Peyer's patch (tissue), 4 donors: Measurements from ENCODE around the gene COG5.

Source experiments
- POLR2A ChIP-seq, 2 donors: fragments of 450-650 bp; IDR thresholded peaks; one replicate each; pipeline ENCODE4 v1.5.1; 2017; ENCODE audit warnings: antibody characterized with exemption in 2 of 2, mild to moderate bottlenecking in 2 of 2, moderate library complexity in 2 of 2
- TF ChIP-seq, protein P1 (sequence below), 6 experiments: fragments of 450-650 bp in 4 of 6; fragments of 200-600 bp in 2 of 6; sonication (generic) in 1 of 6; IDR thresholded peaks; one replicate each; pipeline ENCODE4 v1.5.1; 2017 to 2019; ENCODE audit warnings: antibody characterized with exemption in 6 of 6, mild to moderate bottlenecking in 3 of 6, moderate library complexity in 1 of 6

DNA sequence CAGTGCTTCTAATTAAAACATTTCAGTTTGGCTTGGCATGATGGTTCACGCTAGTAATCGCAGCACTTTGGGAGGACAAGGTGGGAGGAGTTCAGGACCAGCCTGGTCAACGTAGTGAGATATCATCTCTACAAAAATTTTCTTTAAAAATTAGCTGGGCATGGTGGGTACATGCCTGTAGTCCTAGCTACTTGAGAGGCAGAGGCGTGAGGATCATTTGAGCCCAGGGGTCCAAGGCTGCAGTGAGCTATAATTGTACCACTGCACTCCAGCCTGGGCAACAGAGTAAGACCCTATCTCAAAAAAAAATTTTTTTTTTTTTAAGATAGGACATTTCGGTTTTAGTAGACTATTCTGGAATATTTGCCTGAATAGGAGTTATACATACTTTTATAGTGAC is 382.5 kb downstream of the COG5 start:
- TF ChIP-seq, protein P1, sequence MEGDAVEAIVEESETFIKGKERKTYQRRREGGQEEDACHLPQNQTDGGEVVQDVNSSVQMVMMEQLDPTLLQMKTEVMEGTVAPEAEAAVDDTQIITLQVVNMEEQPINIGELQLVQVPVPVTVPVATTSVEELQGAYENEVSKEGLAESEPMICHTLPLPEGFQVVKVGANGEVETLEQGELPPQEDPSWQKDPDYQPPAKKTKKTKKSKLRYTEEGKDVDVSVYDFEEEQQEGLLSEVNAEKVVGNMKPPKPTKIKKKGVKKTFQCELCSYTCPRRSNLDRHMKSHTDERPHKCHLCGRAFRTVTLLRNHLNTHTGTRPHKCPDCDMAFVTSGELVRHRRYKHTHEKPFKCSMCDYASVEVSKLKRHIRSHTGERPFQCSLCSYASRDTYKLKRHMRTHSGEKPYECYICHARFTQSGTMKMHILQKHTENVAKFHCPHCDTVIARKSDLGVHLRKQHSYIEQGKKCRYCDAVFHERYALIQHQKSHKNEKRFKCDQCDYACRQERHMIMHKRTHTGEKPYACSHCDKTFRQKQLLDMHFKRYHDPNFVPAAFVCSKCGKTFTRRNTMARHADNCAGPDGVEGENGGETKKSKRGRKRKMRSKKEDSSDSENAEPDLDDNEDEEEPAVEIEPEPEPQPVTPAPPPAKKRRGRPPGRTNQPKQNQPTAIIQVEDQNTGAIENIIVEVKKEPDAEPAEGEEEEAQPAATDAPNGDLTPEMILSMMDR (IDR thresholded peaks at IDR 0.05), result no peak
- TF ChIP-seq POLR2A (IDR thresholded peaks at IDR 0.05), result no peak
